GM12864 (cell line): ENCODE measurements around the gene SVIP.

Experiments used
- DNase-seq: peaks from one replicate; pipeline ENCODE4 v3.0.0-alpha.2; 2011; ENCODE audit warnings: low read depth
- H3K4me3 ChIP-seq: 2 replicates; pipeline ENCODE4 v1.5.1; 2011; ENCODE audit warnings: mild to moderate bottlenecking, low read depth, low read length, control low read depth
- TF ChIP-seq, protein P1 (sequence below): IDR thresholded peaks from 2 replicates; pipeline ENCODE4 v1.5.1; 2011; ENCODE audit warnings: low read depth, mild to moderate bottlenecking, moderate library complexity, low read length, control low read depth, inconsistent platforms; ENCODE audit errors: missing control alignments

The SVIP gene

DNA sequence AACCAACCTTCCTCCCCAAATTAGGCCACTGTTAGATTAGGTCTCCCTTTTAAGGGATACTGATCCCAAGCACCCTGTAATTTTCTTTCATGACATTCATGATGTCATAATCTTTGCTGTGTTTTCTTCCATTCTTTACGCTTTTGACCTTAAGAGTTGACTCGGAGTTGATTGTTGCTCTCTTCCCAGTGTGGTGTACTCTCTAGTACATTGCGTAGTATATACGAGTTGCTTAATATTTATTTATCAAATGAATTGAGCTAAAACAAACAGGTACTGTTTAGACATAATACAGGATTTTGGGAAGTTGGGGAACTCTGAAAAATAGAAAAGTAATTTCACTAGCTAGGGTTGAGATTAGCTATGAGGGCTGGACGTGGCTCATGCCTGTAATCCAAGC is 49.8 kb downstream of the SVIP start:
- TF ChIP-seq, protein P1, sequence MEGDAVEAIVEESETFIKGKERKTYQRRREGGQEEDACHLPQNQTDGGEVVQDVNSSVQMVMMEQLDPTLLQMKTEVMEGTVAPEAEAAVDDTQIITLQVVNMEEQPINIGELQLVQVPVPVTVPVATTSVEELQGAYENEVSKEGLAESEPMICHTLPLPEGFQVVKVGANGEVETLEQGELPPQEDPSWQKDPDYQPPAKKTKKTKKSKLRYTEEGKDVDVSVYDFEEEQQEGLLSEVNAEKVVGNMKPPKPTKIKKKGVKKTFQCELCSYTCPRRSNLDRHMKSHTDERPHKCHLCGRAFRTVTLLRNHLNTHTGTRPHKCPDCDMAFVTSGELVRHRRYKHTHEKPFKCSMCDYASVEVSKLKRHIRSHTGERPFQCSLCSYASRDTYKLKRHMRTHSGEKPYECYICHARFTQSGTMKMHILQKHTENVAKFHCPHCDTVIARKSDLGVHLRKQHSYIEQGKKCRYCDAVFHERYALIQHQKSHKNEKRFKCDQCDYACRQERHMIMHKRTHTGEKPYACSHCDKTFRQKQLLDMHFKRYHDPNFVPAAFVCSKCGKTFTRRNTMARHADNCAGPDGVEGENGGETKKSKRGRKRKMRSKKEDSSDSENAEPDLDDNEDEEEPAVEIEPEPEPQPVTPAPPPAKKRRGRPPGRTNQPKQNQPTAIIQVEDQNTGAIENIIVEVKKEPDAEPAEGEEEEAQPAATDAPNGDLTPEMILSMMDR = no peak
- no peak overlapping the region for H3K4me3 ChIP-seq
- DNase-seq = no peak

DNA sequence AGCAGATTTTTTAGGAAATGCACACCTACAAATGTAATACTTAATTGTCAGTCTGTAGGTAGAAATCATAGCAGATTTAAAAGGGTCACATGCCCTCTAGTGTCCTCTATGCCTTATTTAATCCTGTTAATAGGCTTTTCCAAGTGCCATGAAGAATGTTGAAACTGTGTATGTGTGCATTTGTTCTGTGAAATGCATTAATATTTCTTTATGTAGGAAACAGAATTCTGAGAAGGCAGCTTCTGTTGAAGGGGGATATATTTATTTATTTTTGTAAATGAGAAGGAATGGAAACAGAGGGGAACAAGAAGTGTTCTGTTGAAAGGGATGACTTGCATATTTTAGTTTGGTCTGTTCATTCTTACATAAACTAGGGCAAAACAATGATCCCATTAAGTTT is 51.0 kb downstream of the SVIP start:
- DNase-seq = no peak
- H3K4me3 ChIP-seq = no peak overlapping the region
- TF ChIP-seq, protein P1 = no peak

DNA sequence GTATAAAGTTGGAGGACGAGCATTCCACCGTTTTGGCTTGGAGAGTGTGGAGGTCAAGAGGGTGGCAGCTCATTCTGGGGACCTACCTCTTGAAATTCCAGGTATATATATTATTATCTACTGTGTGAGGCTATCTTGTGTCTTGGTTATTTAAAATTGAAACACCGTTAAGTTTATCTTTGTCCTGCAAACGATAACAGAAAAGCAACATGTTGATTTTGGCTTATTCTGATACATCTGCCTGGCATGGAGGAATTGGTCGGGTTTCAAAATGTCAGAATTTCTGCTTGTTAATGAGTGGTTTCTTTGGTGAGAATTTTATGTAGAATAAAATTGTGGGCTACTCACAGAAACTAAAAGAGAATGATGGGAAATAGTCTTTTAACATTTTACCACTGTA is 54.4 kb downstream of the SVIP start:
- DNase-seq = no peak
- H3K4me3 ChIP-seq = no peak overlapping the region; the same call in 1 of the 2 replicates
- TF ChIP-seq, protein P1 = no peak

DNA sequence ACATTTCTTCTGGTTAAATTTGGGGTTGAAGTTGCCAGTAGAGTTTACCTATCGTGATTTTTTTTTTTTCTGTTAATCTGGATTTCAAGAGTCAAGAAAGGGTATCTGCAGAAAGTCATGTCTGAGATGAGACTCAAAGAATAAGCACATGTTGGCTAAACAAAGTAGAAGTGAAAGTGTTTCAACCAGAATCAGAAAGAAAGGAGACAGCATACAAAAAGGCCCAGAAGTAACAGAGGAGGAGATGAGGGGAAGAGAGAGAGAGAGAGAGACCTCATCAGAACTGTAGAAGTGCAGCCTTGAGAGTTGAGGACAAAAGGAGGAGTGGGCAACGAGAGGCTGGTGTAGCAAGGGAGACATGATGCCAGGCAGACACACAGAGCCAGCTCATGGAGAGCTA is 54.9 kb downstream of the SVIP start:
- H3K4me3 ChIP-seq = no peak overlapping the region; the same call in none of the 2 replicates
- DNase-seq = no peak
- TF ChIP-seq, protein P1 = no peak

DNA sequence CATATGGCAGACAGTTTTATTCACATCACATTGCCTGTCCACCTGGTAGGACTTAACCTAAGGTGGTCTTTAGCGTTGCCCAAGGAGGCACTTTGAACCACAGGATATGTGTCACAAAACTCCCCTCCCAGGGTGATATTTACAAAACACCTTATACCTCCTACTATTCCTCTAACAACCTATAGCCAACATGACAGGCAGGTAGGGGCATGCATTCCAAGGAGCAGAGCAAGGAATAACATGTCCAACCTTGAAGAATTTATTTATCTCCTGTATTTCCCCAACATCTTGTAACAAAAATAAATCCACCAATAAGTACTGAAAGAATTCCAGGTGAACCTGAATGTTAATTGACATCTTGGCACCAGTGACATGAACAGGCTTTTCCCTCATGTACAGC is 60.5 kb downstream of the SVIP start:
- TF ChIP-seq, protein P1 = no peak
- H3K4me3 ChIP-seq = no peak overlapping the region
- DNase-seq = no peak
